Measurements from ENCODE around the gene ACTN1.

GRCh38 chr14:68955851-68956179 lies 23.3 kb downstream of the ACTN1 start:
- TF ChIP-seq CTCF (IDR thresholded peaks at IDR 0.05) (no peak), POLR2A (IDR thresholded peaks at IDR 0.05) (no peak)

All from esophagus squamous epithelium (tissue), 4 donors.